ENCODE measurements around the gene DBH. TPM values are rescaled to one million over a fixed set of nuclear protein-coding genes. Genes with fewer than 3 reads are reported as not detected.
"Not testable (repeated sequence)": the region's sequence is repeated elsewhere in the genome, so short reads cannot be mapped to it uniquely, and the experiment has no call there.

DBH gene
- total RNA-seq, 2 donors from 2014 or later: not detected

DNA sequence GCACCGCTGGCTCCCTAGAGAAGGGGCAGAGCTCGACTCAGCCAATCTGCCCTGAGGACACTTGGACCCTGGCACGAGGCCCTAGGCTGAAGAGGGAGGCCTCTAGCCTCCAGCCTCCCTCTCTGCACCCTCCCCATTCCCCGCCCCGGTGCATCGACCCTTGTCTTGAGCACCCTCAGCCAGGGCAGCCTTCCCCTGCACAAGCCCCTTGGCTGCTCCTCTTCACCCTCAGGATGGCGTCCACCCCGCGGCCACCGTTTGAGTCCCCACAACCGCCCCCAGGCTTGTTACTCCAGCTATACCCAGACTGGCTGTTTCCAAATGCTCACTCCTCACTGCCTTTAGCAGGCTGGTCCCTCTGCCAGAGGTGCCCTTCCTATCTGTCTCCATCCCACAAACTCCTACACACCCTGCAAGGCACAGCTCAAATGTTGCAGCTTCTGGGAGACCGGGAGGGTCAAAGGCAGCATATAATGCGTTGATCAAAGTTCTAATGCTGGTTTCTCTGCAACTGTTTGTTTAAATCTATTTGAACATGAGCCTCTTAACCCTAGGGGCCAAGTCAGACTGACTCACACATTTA lies 20.5 kb upstream of the DBH start:
- DNase-seq (ENCODE audit: low spot score): no peak
- intact Hi-C loops (cut with DNase I): no loop called here

DNA sequence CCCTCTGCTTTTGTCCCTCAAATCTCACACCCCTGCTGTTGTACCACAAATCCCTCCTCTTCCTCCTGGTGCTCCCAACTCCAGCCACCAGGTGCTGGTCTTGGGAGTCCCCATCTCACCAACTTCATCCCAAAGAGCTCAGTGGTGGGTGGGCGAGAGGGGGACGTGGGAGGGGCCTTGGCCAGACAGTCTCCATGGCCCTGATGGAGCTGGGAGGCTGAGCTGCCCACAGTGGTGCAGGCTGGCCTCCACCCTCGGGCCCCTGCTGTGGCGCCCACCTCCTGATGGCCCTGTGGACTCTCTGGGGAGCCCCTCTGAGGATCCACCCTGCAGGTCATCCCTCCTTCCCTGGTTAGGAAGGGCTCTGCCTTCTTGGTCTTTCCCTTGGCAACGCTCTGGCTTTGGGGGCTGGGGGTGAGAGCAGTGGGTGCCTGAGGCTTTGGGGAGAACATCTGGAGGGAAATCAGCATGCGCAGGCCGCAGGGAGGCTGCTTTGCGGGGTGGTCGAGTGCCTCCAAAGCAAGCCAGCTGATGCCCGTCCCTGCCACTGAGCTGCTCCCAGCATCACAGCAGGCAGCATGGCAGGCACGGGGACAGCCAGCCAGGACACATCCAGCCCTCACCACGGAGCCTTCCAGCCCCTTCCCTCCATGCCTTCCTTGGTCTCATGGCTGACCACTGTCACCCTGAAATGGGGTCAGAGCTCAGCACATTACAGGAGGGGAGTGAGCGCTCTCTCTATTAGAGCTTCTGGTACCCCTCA lies 19.3 kb upstream of the DBH start:
- no peak for DNase-seq (ENCODE audit: low spot score)
- intact Hi-C loops (cut with DNase I): no loop called here

DNA sequence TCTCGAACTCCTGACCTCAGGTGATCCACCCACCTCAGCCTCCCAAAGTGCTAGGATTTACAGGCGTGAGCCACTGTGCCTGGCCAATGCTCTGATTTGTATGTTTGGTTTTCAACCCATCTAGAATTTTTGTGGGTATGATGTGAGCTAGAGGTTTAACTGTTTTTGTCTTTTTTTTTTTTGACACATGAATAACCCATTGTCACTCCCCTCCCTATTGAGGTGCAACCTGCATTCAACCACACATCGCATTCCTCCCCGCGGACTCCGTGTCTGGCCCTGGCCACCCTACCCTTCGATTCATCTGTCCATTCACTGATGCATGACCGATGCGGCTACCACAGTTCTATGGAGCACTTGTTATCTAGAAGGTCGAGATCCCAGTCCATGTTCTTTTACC lies 17.4 kb upstream of the DBH start:
- intact Hi-C loops (cut with DNase I): no loop called here

DNA sequence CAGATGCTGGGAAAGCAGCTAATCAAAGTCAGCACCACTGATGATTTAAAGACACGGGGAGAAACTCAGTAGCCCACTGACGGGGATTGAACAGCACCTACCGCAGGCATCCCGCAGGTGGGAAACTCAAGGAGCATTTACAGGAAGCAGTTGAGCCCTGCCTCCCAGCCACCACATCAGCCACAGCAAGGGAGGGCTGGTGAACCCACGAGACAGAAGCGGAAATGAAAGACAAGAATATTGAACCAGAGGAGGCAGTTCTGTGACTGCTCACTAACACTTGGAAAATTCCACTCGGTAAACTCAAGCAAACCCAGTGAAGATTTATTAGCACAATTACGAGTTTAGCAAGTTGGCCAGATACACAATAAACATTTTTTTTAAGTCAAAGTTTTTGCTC lies 16.4 kb upstream of the DBH start:
- DNase-seq (ENCODE audit: low spot score): no peak
- intact Hi-C loops (cut with DNase I): no loop called here

More for the DNA sequence above, 17.4 kb upstream of the DBH start:
- DNase-seq (ENCODE audit: low spot score): no peak

DNA sequence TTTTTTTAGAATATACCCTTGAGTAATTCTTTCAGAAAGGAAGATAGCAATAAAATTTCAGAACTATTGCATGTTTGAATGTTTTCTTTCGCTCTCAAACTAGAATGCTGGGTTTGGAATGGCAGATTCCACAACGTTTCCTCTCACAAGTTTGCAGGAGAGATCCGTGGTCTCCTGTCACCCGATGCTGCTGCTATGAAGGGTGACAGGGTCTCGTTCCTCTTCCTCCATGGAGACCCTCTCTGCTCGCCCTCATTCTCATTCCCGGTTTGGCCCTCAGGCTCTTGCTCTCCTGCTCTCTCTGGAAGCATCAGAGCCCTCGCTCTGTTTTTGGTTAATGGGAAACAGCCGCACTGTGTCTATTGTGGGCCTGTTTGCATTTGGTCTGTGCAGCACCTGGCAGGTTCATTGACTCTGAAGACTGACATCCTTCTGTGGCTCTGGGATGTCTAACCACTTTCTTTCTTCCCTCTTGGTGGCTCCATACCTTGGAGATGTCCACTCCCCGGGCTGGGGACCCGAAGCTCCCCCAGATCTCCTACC lies 14.4 kb upstream of the DBH start:
- intact Hi-C loops (cut with DNase I): no loop called here
- no peak for DNase-seq (ENCODE audit: low spot score)

DNA sequence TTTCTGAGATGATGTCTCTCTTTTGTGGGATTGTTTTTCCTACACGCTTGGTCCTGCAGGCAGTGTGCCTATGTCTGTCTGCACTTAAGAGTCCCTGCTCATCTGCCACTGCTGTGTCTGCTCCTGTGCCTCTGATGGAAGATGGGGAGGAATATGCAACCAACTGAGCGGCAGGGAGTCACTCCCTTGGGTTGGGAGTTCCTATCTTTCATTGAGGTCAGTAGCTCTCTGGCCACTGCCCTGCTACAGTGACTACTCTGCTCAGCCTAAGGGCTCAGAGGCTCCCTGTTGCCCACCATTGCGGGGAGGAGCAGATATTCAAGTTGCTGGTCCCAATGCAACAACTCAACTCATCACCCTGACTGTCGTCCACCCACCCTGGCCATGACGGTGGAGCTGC lies 13.6 kb upstream of the DBH start:
- intact Hi-C loops (cut with DNase I): no loop called here
- no peak for DNase-seq (ENCODE audit: low spot score)

DNA sequence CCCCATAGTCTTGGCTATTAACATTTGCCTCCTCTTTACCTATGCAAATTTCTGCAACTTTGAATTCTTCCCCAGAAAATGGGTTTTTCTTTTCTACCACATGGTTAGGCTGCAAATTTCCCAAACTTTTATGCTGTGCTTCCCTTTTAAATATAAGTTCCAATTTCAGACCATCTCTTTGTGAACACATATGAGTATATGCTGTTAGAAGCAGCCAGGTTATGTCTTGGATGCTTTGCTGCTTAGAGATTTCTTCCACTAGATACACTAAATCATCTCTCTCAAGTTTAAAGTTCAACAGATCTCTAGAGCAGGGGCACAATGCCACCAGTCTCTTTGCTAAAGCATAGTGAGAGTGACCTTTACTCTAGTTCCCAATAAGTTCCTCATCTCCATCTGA lies 10.2 kb upstream of the DBH start:
- intact Hi-C loops (cut with DNase I); DNase-seq (ENCODE audit: low spot score): not testable (repeated sequence)

DNA sequence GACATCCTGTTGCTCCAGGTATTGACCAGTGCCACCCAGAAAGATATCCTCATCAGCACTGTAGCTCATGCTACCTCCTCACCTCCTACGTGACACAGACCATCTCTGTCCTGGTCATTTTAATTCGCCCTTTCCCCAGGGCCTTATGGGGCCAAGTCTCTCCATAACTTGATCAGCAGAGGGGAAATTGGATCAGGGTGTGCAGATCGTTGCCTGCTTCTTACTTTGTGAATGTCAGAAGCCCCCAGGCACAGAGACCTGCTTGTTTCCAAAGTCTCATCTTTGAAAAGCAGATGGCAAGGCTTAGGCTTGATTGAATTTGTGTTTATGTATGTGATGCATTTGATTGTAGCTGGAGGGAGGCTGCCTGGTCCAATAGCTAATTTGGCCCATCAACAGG lies 8.8 kb upstream of the DBH start:
- intact Hi-C loops (cut with DNase I): no loop called here
- DNase-seq (ENCODE audit: low spot score): no peak

DNA sequence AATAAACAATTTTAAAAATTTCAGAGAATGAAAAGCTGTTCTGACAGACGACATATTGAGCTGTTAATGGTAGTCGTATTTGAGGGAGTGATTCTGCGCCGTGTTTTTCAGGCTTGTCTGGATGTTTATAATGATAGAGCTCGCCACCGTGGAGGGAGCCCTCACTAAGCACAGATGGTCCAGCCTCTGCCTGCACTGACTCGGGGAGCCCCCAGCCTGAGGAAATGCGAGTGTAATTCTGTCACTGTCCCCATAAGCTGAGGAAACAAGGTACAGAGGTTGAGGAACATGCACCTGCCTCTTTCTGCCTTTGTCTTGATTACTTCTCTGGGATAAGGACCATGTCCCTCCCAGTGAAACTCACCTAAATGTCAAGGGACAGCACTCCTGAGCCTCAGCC lies 7.4 kb upstream of the DBH start:
- intact Hi-C loops (cut with DNase I): no loop called here
- DNase-seq (ENCODE audit: low spot score): no peak

DNA sequence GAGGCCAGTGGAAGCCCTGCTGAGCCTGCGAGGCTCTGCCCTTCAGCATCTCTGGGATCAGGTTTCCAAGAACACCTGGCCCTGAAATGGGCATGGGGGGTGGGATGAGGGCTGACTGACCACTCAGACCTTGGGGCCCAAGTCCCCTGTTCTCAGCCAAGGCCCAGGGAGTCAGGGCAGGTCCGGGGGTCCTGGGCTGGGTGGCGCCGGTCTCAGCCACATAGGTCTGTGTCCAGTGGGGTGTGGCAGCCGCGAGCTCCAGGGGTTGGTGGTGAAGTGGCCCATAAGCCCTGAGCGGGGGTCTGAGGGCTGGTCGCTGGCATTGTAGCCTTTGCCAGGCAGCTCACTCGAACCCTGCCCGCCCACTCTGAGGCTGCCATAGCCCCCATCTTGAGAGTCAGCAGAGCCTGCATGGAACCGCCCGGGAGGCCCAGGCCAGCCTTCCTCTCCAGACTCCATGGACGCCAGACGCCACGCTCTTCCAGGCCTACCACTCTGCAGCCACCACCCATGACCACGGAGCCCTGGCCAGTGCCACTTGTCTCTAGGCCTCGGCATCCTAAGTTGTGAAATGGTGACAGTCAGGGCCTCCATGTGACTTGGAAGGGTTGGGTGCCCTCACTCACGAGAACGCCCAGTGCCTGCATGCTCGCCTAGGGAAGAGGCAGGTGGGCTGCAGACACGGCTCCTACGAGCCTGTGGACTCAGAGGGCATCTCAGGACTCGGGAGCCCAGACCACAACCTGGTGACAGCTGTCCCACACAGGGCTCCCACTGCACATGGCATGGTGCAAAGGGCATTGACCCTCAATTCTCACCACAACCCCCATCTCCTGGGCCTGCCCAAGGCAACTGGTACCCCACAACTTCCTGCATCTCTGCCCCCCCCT lies 6.7 kb upstream of the DBH start:
- intact Hi-C loops (cut with DNase I): no loop called here
- no peak for DNase-seq (ENCODE audit: low spot score)

DNA sequence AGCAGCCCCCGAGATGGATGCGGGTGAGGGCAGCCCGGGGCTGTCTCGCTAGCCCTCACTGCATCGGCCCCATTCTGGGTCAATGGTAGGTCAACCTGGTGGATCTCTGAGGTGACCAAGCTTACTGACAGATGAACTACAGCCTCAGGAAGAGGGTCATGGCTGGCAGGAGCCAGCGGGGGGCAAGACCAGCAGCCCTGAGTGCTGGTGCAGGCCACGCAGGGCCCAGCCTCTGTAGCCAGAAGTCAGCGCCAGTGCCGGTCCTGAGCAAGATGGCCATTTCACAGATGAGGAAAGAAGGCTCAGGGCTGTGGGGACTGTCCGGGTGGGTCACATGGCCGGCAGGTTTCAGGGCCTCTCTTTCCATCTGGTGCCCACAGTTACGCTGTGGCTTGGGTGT lies 5.1 kb upstream of the DBH start:
- intact Hi-C loops (cut with DNase I): no loop called here
- DNase-seq (ENCODE audit: low spot score): no peak

DNA sequence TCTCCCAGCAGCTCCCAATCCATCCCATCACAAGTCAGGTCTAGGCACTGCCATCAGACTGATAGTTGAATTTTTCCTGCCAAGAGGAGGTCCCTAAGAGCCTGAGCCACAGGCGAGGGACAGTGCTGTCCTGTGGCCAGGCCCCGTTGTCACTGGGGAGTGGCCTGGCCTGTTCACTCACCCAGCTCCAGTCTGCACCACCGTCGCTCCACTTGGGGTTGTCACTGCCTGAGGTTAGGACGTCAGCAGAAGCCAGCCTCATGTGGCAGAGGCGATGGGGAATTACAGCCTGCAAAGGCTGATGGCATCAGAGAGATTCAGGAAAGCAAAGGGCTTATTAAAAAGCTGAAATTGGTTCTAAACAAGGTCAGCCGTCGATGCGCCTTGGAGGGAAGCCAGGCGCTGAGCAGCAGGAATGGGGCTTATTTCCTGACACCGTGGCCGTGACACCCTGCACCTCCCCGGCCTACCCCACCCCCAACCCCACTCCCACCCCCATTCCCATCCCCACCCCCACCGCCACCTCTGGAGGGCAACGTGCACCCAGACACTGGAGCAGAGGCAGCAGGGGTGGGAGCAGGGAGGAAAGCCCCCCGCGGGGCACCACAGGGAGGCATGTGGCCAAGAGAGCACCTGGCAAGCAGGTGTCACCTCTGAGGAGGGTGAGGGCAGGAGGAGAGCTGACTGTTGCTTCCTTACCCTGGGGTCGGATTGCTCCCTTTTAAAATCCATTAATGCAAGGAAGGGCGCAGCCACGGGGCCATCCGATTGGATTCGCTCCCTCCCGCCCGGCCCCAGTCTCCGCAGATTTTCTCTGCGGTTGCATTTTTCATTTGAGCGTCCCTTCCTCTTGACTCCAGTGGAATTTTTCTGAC lies 3.1 kb upstream of the DBH start:
- DNase-seq (ENCODE audit: low spot score): no peak
- intact Hi-C loops (cut with DNase I): no loop called here

DNA sequence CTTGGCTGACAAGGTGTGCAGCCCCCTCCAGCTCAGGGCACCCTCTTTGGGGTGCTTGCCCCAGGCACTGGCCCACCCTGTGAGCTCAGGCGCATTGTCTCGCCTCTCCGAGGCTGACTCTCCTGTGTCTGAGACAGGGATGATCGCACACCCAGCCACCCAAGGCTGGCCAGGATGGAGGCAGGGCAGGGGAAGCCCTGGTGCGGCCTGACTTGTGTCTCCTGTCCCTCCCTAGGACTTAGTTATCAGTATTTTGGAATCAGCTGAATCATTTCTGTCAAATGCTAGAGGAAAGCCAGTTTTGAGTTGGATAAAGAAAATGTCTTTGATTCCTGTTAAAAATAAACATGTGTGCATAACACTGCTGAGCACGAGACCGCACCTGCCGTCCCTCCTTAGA lies 2.5 kb upstream of the DBH start:
- intact Hi-C loops (cut with DNase I): no loop called here
- DNase-seq (ENCODE audit: low spot score): no peak

DNA sequence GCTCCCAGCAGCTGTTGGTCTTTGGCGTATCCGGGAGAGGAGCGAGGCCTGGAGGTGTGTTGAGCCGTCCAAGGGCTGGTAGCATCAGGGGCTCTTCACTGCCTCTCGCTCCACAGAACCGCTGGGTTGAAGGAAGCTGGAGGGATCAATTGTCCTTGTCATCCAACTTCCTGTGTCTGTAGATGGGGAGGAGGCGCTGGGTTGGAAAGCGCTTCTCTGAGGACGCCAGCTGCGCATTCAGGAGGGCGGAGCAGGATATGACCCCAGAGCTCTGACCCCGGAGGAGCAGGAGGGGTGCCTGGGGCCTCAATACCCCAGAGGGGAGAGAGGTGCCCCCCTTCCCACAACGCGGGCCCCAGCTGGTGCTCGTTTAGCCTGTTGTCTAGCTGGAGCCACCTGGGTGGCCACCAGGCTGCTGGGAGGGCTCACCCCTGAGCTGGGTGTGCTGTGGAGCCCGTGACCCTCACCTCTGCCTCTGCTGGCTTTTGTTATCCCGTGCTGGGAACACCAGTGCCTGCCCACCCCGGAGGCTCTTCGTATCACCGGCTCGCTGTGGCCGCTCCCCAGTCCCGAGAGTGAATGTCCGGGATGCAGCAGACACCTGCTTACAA lies 2.0 kb upstream of the DBH start:
- no peak for DNase-seq (ENCODE audit: low spot score)
- intact Hi-C loops (cut with DNase I): no loop called here

DNA sequence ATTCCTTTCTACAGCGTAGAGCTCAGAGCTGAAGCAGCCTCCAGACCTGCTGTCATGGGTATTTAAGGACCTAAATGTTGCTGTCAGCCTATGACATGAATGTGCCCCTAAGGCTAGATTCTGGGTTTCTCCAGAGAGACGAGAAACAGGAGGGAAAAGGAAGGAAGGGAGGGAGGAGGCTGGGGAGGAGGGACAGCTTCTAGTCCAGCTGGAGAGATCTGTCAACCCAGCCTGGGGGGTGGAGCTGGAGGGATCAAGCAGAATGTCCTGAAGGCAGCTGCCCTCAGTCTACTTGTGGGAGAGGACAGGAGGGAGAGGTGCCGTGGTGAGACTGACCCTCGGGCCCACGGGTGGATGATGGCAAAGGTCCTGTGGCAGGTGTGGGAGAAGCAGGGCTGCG lies 1.1 kb upstream of the DBH start:
- intact Hi-C loops (cut with DNase I): no loop called here
- no peak for DNase-seq (ENCODE audit: low spot score)

DNA sequence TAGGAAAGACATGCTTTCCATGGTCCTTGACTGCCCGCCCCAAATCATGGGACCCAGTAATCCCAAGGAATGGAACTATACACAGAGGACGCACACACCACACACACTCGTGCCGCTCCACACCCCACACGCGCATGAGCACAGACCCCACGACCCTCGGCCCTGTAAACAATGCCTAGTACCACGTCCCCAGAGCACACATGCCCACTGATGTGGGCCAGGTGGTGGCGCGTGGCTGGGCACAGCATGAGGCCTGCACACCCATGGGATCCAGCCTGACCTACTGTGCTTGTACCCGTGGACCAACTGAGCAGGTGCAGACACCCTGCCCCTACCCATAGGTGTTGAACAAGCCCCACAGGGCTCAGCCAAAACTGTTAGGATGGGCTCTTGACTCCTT lies 739 bp downstream of the DBH start:
- intact Hi-C loops (cut with DNase I): loop anchor here in 1 of 2 donors (1.0 kb wide), 1 partner anchor 26 kb away; no protein-coding TSS in a partner anchor
- no peak for DNase-seq (ENCODE audit: low spot score)

DNA sequence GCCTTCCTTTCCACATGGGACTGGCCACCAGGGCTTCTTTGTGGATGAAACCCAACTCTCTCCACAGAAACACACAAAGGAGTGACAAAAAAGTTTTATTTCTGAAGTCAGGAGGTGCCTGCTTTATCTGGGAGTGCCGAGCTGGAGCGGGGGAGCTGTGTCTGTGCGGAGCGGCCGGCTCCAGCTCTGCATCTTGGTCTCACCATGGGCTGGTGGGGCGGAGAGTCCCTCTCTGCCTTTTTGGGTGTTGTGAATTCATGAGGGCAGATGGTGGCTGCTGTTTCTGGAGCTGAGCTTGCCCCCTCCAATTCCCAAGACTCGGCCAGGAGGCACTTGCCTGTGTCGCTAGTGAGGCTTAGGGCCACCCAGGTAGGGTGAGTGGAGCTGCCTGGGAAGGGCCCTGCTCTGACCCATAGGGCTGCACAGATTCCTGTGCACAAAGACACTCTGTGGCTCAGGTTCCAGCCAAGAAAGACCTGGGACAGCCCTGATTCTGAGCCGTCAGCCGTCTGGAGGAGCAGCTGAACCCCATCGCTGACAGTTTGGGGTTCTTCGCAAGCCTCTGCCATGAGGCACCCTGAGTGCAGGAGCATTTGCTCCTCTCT lies 1.4 kb downstream of the DBH start:
- DNase-seq (ENCODE audit: low spot score): no peak
- intact Hi-C loops (cut with DNase I): no loop called here

DNA sequence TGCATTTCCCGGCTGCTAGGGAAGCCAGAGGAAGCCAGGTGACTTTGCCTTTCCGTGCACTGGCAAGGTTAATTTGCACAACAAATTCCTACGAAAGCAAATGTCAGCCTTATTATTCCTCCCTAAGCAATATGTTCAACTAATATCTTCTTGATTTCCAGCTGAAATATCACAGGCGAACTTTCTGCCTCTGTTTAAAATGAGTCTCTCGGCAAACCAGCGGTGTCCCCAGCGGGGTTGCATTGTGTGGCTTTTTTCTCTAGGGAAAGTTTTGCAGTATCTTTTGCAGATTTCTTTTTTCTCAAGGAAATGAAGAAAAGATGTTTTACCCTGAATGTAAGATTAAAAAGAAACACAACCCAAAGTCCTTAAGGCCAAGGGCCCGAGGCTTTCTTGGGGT lies 1.9 kb downstream of the DBH start:
- intact Hi-C loops (cut with DNase I): no loop called here
- no peak for DNase-seq (ENCODE audit: low spot score)

Data from posterior vena cava (tissue), 2 donors.